ENCODE data around the gene ANKRD40. TPM values are rescaled to one million over a fixed set of nuclear protein-coding genes. Genes with fewer than 3 reads are reported as not detected.

ANKRD40 gene
- polyA plus RNA-seq, 3 donors, result 36.8 to 46.3 (median 45.6) TPM

- DNase-seq, result no peak
These were observed 49.1 kb downstream of the ANKRD40 start for GRCh38 chr17:50658616-50659015.

- DNase-seq, result no peak
These were observed 50.1 kb downstream of the ANKRD40 start for GRCh38 chr17:50657627-50658026.

- DNase-seq, result no peak
These were observed 50.7 kb downstream of the ANKRD40 start for GRCh38 chr17:50657054-50657453.

- no peak for DNase-seq
These were observed 51.2 kb downstream of the ANKRD40 start for GRCh38 chr17:50656509-50656908.

GRCh38 chr17:50653738-50654137 lies 54.0 kb downstream of the ANKRD40 start:
- no peak for DNase-seq

GRCh38 chr17:50651661-50652060 lies 56.1 kb downstream of the ANKRD40 start:
- DNase-seq, result no peak

GRCh38 chr17:50649042-50649908 lies 58.4 kb downstream of the ANKRD40 start:
- no peak for DNase-seq

- no peak for DNase-seq
These were observed 60.5 kb downstream of the ANKRD40 start for GRCh38 chr17:50647187-50647586.

GRCh38 chr17:50645748-50646682 lies 61.7 kb downstream of the ANKRD40 start:
- DNase-seq, result no peak

Other genes starting within 250 kb of the ANKRD40 start
- 1 to 10 TPM; 2.0 to 4.0 (median 3.6) TPM for gene CHAD, start 239.0 kb downstream of the ANKRD40 start, polyA plus RNA-seq (ENCODE audit: insufficient read length in 3 of 3)
- gene RSAD1, start 229.1 kb downstream of the ANKRD40 start, polyA plus RNA-seq (ENCODE audit: insufficient read length in 3 of 3), result 10 to 100 TPM; 52.7 to 62.3 (median 58.9) TPM
- 1 to 10 TPM; 1.4 to 2.4 (median 2.3) TPM for gene MYCBPAP, start 199.5 kb downstream of the ANKRD40 start, polyA plus RNA-seq (ENCODE audit: insufficient read length in 3 of 3)
- gene EPN3, start 175.2 kb downstream of the ANKRD40 start, polyA plus RNA-seq (ENCODE audit: insufficient read length in 3 of 3), result 10 to 100 TPM; 15.4 to 16.8 (median 16.2) TPM
- gene SPATA20, start 160.7 kb downstream of the ANKRD40 start, polyA plus RNA-seq (ENCODE audit: insufficient read length in 3 of 3), result 10 to 100 TPM; 46.1 to 67.4 (median 62.3) TPM
- gene CACNA1G, start 147.2 kb downstream of the ANKRD40 start, polyA plus RNA-seq (ENCODE audit: insufficient read length in 3 of 3), result 1 to 10 TPM; 6.3 to 8.1 (median 7.7) TPM
- 10 to 100 TPM in 2 of 3 donors, 1 to 10 TPM in 1; 8.7 to 22.2 (median 21.2) TPM for gene ABCC3, start 73.0 kb downstream of the ANKRD40 start, polyA plus RNA-seq (ENCODE audit: insufficient read length in 3 of 3)
- gene LUC7L3, start 11.7 kb upstream of the ANKRD40 start, polyA plus RNA-seq (ENCODE audit: insufficient read length in 3 of 3), result 100 to 1,000 TPM; 539 to 647 (median 601) TPM
- gene ANKRD40CL, start 59.6 kb upstream of the ANKRD40 start, polyA plus RNA-seq (ENCODE audit: insufficient read length in 3 of 3), result under 1 TPM; 0.13 to 0.35 (median 0.30) TPM
- gene WFIKKN2, start 127.7 kb upstream of the ANKRD40 start, polyA plus RNA-seq (ENCODE audit: insufficient read length in 3 of 3), result 1 to 10 TPM in 2 of 3 donors, under 1 TPM in 1; 0.70 to 1.2 (median 1.1) TPM
- gene TOB1, start 158.4 kb upstream of the ANKRD40 start, polyA plus RNA-seq (ENCODE audit: insufficient read length in 3 of 3), result 10 to 100 TPM; 37.2 to 40.2 (median 40.2) TPM